ENCODE results near the gene WDTC1.

GRCh38 chr1:27349784-27350662 is 115.6 kb downstream of the WDTC1 start:
- no peak for TF ChIP-seq CTCF (conservative IDR thresholded peaks at IDR 0.05)
- TF ChIP-seq EZH2 (IDR thresholded peaks at IDR 0.05; ENCODE audit: low read depth): no peak
